ENCODE results near the gene PDK3. TPM values are rescaled to one million over a fixed set of nuclear protein-coding genes. Genes with fewer than 3 reads are reported as not detected.

Gene PDK3
- total RNA-seq, 1 donor from 2014 or later, result 5.1 TPM

DNA sequence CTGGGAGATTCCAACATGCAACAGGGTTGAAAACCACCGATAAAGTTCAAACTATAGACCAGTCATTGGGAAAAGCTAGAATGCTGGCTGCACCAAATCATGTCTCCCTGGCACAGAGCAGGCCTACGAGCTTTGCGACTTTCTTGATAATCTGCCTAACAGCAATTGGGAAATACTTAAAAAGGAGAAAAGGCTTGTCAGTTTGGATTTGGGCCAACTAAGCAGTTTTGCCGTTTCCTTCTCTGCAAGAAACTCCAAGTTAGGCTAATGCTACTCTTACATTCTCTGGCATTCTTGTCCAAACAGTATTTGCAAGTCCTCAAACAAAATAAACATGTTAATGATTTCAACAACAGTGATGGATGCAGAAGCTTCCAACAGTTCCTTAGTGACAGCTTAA, 87.9 kb downstream of the PDK3 start:
- no peak for DNase-seq (ENCODE audit: low read depth)

DNA sequence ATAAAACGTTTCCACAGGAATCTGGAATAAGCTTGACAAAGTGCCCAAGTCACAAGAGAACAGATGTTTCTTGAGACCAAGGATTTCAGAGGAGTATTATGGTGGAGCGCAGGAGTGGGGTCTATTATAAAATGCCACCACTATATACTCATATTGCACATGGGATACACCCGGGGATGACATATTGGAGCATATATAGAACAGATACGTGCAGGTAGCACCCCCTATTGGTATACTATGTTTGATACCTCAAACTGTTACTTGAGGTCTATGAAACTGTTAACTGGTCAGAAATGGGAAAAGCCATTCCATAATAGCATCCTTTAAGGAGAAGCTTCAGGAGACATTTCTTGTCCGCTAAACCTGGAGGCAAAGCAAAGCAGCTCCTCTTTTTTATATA, 96.0 kb downstream of the PDK3 start:
- no peak for DNase-seq (ENCODE audit: low read depth)

DNA sequence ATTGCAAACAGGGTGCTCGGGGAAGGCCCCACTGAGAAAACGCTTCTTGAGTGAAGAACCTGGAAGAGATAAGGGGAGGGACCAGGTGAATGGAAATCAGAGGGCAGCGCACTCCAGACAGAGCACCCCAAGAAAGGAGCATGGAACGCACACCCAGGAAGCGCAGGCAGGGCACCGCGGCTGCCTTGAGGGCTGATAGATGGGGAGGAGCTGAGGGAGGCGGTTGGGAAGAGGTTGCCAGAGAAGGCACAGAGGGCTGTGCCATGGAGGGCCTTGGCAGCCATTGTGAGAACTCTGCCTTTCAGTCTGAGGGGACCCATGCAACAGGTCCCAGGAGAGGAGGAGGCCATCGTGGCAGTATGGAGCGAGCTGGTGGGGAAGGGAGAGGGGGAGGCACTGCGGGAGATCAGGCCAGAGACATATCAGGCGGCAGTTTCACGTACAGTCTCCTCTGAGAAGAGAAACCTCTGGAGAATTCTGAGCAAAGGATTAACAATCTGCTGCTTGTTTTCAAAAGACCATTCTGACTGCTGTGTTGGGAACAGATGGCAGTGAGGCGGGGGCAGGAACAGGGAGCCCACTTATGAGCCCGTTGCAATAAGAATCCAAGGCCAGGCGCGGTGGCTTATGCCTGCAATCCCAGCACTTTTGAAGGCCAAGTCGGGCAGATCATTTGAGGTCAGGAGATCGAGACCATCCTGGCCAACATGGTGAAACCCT, 98.4 kb downstream of the PDK3 start:
- no peak for DNase-seq (ENCODE audit: low read depth)

DNA sequence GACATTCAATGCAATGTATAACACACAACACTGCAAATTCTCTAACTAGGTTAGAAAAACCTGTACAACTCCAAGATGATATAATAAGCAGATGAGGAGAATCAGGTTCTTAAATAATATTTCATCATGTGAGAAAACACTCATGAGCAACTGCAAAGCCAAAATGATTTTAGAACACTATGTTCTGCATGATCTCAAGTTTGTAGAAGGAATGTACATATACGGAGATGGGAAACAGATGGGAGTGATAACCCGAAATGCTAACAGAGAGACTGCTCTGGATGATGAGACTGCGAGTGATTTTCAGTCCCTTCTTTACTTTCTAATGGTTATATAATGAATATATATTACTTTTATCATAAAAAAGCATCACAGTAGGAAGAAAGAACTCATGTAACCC, 101.2 kb downstream of the PDK3 start:
- no peak for DNase-seq (ENCODE audit: low read depth)

DNA sequence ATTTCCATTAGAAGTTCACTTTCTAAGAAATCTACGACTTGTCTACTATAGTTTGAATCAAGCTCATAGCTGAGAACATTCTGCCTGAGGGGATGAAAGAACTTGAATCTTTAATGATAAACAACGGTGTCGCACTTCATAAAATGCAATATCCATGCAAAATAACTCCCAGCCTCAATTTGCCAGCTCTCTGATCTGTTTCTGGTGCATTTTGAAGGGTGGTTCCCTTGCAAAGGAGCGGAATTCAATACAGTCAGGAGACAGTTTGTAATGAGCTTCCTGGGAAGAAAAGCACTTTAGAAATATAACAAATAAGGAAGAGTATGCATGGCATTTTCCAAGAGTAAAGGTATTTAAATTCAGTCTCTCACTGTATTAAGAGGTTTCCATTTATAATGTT, 102.1 kb downstream of the PDK3 start:
- DNase-seq (ENCODE audit: low read depth), result no peak

DNA sequence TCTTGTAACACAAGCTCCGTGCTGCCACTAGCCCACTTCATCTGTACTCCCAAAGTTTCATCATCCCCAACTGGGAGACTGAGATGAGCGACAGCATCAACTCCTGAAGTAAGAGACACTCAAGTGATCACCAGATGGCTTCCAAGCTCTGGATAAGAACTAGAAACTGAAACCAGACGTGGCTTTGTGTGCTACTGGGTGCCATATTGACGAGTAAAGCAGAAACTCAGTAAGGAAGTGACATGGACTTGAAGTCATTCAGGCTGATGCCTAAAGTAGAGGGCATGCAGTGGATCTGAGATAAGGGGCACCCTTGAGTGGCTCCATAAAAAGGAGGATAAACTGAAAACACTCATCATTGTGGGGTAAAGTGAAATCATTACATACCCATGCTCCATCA, 109.7 kb downstream of the PDK3 start:
- no peak for DNase-seq (ENCODE audit: low read depth)

DNA sequence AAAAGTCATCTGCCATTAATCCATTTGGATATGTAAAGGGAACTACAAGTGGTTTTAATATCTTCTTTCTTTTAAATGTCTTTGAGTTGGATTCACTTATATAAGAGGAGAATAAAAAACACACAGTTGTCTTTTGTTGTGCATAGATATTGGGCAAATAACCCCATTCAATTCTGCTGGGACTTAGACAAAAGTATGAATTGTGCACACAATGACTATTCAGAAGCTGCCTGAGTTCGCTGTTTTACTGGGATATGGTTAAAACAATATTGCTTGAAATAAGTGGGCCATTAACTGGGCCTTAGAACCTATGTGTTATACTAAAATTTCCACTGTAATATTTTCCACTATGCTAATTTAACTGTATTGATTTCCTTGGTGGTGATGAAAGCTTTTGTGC, 110.4 kb downstream of the PDK3 start:
- no peak for DNase-seq (ENCODE audit: low read depth)

DNA sequence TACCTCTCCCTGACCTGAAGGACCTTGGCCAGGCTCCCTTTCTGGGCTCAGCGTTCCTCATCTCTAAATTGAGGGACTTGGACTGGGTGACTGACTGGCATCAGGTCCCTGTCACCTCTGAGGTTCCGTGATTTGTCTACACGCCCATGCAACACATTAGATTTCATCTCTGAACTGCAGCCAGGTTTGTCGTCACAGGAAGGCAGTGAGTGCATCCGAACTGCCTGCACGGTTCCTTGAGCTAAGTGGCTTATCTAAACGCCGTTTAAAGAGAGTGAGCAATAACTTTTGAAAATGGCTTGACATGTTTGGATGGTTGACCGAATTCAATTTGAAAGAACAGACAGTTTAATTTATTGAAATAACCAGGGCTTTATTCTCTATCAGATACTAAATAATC, 112.0 kb downstream of the PDK3 start:
- DNase-seq (ENCODE audit: low read depth), result no peak

Other genes with a start within 250 kb of the PDK3 start
- not detected in 2 replicates for gene SUPT20HL2, start 151.2 kb upstream of the PDK3 start, total RNA-seq
- gene SUPT20HL1, start 104.6 kb upstream of the PDK3 start, total RNA-seq, result not detected in 2 replicates
- 0.08 and 0.21 TPM in 2 replicates for gene PCYT1B, start 182.1 kb downstream of the PDK3 start, total RNA-seq
- gene POLA1, start 228.6 kb downstream of the PDK3 start, total RNA-seq, result 9.7 and 19.4 TPM in 2 replicates

All from myocyte (in vitro differentiated cells).